ENCODE results near the gene ZDHHC8.

ZDHHC8 gene

DNA sequence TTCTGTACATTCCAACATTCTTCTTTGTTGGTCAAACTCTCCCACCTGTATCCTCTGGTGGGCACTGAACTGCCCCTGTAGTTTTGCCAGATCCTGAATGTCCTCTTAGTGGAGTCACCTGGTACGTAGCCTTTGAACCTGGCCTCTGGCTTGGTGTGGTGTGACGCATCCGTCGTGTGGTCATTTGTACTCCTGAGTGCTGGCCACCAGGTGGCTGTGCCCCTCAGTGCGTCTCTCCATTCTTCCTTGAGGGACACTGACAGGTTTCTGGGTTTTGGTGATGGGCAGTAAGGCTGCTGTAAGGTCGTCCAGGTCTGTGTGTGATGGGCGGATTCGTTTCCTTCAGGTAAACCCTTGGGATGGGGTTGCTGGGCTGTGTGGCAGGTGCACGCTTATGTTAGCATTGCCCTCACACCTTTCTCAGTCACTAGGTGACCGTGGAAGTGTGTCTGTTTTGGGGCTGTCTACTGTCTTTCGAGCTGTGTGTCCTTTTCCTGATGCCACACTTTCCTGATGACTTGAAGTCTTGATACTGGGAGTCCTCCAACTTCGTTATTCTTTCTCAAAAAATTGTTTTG, 29.3 kb upstream of the ZDHHC8 start:
- FAIRE-seq = no peak
- TF ChIP-seq POLR2AphosphoS5 (IDR thresholded peaks at IDR 0.05; ENCODE audit: low read depth, low read length) (no peak), POLR2A (IDR thresholded peaks at IDR 0.05; ENCODE audit: low read depth, low read length) (no peak), TAF1 (IDR thresholded peaks at IDR 0.05; ENCODE audit: borderline replicate concordance, low read depth, low read length) (no peak)
- no peak for DNase-seq (ENCODE audit: insufficient read length)

DNA sequence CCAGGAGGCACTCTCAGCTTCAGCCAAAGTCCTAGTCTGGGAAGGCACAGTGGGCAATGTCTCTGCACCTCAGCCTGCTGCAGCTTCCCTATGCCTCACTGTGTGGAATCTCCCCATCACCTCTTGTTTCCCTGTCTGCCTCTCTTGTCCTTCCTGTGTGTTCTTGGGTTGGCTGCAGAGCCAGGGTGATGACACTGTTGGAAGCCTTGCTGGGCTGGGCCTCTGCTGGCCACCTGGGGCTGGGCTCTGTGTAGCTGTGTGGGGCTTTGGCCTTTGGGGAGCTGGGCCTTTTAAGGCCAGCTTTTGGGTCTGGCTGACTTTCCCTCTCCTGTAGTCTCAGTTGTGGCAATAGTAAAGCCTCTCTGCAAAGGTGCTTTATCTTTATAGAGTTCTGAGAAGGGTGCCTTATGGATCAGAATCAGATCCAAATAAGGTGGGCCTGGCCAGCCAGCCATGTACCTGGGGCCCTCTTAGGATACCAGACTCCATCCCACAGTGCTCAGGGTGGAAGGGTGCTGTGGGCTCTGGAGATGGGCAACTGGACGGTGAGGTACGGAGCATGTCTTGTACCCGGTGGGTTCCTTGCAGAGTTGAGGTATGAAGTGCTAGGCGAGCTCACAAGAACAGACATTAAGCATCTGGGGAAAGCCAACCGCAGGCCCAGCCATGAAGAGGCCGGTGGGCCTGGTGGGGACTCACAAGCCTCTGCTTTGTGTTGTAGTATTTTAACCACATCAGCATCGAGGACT, 26.0 kb upstream of the ZDHHC8 start:
- FAIRE-seq (no peak), DNase-seq (ENCODE audit: insufficient read length) (no peak)
- TF ChIP-seq POLR2A (IDR thresholded peaks at IDR 0.05; ENCODE audit: low read depth, low read length) = no peak
- no peak for TF ChIP-seq POLR2AphosphoS5 (IDR thresholded peaks at IDR 0.05; ENCODE audit: low read depth, low read length)
- no peak for TF ChIP-seq TAF1 (IDR thresholded peaks at IDR 0.05; ENCODE audit: borderline replicate concordance, low read depth, low read length)

DNA sequence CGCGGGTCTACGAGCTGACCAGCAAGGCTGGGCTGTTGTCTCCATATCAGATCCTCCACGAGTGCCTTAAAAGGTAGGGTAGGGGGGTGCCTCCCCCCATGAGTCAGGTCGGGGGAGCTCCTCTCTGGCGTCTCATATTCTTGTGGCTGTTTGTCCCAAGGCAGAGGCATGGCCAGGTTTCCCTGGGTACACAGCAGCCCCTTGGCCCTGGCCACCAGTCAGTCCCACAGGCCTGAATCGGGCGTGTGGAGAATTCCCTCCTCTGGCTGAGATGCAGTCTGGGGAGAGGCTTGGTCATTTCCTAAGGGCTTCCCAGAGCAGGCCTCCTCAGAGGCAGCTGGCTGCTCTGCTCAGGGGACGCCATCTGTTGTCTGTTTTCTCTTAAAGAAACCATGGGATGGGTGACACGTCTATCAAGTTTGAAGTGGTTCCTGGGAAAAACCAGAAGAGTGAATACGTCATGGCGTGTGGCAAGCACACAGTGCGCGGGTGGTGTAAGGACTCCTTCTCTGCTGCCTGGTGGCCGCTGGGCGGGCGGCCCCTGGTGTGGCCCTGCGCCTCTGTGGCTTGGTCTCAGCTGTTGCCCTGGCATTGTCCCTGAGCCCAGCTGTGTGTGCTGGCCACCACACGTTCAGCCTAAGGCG, 25.3 kb upstream of the ZDHHC8 start:
- no peak for TF ChIP-seq TAF1 (IDR thresholded peaks at IDR 0.05; ENCODE audit: borderline replicate concordance, low read depth, low read length)
- no peak for TF ChIP-seq POLR2AphosphoS5 (IDR thresholded peaks at IDR 0.05; ENCODE audit: low read depth, low read length)
- TF ChIP-seq POLR2A (IDR thresholded peaks at IDR 0.05; ENCODE audit: low read depth, low read length) = no peak
- FAIRE-seq = no peak
- DNase-seq (ENCODE audit: insufficient read length) = no peak

DNA sequence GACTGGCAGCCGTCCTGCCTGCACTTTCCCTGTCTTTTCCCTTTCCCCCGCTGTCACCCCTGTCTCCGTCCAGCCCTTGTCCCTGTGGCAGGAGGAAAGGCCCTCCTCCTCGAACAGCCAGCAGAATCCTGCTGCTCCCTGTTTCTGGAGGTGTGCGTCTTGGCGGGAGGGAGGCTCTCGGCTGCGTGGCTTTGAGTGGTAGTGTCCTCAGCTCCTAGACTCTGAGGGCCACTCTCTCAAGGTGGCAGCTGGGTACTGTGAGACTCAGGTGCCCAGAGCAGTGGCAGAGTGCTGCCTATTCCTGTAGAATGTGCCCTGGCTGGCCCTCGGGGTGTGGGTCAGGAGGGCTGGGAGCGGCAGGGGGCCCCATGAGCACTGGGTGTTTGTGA, 24.8 kb upstream of the ZDHHC8 start:
- FAIRE-seq (no peak), DNase-seq (ENCODE audit: insufficient read length) (no peak)
- TF ChIP-seq TAF1 (IDR thresholded peaks at IDR 0.05; ENCODE audit: borderline replicate concordance, low read depth, low read length) (no peak), POLR2AphosphoS5 (IDR thresholded peaks at IDR 0.05; ENCODE audit: low read depth, low read length) (no peak), POLR2A (IDR thresholded peaks at IDR 0.05; ENCODE audit: low read depth, low read length) (no peak)

DNA sequence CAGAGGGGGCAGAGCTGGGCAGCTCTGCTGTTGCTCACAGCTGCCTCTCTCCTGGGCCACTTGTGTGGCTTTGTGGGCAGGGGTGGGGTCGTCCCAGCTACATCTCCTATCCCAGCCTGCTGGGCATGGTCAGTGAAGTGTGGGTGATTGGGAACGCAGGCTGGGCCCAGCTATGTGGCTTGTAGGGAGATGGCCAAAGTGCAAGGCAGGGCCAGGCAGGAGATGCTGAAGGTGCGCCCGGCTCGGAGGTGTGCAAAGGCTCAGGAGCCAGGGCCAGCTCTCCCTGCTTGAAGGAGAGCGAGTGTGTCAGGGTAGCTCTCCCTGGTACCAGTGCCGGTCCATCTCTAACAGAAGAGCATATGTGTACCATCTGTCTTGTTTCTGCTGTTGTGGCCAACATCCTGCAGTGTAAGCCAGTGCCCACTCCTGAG, 24.1 kb upstream of the ZDHHC8 start:
- FAIRE-seq (no peak), DNase-seq (ENCODE audit: insufficient read length) (no peak)
- TF ChIP-seq POLR2A (IDR thresholded peaks at IDR 0.05; ENCODE audit: low read depth, low read length) (no peak), POLR2AphosphoS5 (IDR thresholded peaks at IDR 0.05; ENCODE audit: low read depth, low read length) (no peak), TAF1 (IDR thresholded peaks at IDR 0.05; ENCODE audit: borderline replicate concordance, low read depth, low read length) (no peak)

DNA sequence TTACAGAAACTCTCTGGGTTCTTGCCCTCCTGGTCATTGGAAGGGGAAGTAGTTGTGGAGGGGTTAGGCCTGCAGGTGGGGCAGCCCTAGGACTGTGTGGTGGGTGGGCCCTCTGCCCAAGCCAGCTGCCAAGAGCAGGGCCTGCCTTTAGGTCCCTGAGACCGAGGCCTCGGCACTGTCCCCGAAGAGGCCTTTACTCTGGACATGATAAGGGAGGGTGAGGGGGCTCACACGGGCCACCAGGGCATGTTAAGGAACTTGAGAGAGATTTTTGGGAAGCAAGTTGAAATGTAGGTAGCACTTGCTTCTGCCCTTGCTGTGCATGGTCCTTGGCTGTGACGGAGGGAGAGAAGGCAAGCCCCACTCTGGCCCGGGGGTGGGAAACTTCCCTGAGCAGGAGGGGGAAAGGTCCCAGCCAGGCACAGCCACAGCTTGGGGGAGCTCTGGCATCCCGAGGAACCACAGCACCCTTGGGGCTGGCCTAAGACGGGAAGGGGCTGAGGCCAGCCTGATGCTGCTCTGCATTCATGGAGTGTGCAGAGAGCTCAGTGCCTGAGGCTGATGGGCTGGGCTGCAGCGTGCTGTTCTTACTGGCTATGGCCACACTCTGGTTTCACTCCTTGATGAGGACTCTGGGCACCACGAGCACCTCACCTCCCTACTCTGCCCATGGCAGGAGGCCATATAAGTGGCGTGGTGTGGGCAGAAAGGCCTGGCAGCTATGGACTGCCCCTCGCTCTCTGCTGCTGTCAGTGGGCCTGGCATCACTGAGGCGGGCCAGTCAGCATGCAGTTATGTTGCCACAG, 23.4 kb upstream of the ZDHHC8 start:
- FAIRE-seq (no peak), DNase-seq (ENCODE audit: insufficient read length) (no peak)
- peak; percentile 38; the same call in 1 of the 2 replicates for TF ChIP-seq POLR2AphosphoS5 (IDR thresholded peaks at IDR 0.05; ENCODE audit: low read depth, low read length)
- TF ChIP-seq POLR2A (IDR thresholded peaks at IDR 0.05; ENCODE audit: low read depth, low read length) = no peak

DNA sequence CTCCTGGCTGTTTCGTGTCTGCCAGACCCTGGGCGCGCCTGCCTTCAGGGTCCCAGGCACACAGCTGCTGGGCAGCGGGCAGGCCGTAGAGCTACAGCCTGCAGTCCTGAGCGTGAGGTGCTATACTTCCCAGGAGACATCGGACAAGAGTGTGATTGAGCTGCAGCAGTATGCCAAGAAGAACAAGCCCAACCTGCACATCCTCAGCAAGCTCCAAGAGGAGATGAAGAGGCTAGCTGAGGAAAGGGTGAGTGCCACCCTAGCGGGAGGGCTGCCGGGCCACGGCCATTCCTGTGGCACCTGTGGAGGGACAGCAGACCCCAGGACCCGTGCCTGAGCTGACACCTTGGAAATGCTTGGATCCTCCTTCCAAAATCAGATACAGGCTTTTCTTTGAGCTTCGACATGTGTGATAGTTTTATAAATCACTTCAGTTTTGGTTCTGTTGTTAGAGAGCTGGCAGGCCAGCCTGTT, 22.8 kb upstream of the ZDHHC8 start:
- FAIRE-seq = no peak
- TF ChIP-seq POLR2A (IDR thresholded peaks at IDR 0.05; ENCODE audit: low read depth, low read length) (no peak), POLR2AphosphoS5 (IDR thresholded peaks at IDR 0.05; ENCODE audit: low read depth, low read length) (no peak), TAF1 (IDR thresholded peaks at IDR 0.05; ENCODE audit: borderline replicate concordance, low read depth, low read length) (no peak)
- no peak for DNase-seq (ENCODE audit: insufficient read length)

DNA sequence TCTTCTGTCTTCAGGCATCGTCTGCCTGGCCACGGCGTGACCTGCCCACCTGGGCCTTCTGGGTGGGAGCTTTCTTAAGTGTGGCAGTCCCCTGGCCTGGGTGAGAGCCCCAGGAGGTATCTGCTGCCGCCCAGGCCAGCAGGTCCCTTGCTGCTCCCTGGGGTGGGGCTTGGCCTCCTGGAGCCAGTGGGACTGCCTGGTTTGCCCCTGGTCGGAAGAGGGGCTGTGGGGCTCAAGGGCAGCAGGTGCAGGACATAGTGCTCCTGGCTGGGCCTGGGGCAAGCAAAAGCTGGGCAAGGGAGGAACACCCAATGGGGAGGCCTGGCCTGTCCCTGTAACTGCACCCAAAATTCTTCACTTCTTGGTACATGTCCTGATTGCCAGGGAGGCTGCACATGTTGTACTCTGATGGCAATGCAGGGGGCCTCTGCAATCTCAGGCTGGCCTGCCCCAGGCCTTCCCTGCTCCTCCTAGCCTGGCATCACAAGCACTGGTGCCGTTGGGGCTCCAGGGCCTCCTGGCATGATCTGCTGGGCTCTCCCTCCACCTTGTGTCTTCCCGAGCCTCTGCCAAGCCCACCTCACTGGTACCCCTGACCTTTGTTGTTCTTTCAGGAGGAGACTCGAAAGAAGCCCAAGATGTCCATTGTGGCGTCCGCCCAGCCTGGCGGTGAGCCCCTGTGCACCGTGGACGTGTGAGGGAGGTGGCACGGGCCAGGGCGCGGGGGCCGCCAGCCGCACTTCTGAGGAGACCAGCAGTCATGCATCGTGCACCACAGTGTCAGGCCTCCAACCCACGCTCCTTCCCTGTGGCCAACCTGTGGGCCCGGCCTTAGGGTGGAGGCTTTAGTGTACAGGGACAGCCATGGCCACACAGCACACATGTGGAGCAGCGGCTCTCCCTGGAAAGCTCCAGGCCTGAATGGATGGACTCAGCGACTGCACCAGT, 21.9 kb upstream of the ZDHHC8 start:
- FAIRE-seq = no peak
- no peak for DNase-seq (ENCODE audit: insufficient read length)

DNA sequence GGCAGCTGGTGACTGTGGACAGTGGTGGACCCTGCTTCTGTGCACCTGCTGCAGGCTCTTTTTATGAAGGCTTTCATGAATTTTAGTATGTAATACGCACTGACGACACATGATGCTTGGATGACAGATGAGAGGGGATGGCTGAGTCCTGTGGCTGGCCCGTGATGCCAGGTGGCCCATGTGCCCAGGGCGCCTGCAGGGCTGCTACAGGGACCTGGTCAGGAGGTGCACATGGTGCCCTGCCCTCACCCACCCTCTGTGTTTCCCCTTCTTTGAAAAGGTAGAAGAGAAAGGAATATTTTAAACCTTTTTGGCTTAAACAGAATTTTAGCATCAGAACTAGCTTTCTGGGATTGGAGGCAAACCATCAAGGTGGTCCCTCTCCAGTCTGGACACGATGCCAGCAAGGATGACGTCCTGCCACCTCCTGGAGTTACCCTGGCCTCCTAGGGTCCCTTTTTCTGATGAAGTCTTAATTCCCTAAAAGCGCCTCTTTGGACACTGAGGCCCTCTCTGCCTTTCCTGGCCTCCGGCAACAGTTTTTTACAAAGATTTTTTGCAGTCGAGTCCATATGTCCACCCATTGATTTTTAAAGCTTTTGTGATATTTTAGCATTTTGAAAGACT, 21.1 kb upstream of the ZDHHC8 start:
- no peak for FAIRE-seq
- DNase-seq (ENCODE audit: insufficient read length) = no peak
- TF ChIP-seq TAF1 (IDR thresholded peaks at IDR 0.05; ENCODE audit: borderline replicate concordance, low read depth, low read length) = no peak

More for the DNA sequence above, 21.9 kb upstream of the ZDHHC8 start:
- TF ChIP-seq TAF1 (IDR thresholded peaks at IDR 0.05; ENCODE audit: borderline replicate concordance, low read depth, low read length) (no peak), POLR2AphosphoS5 (IDR thresholded peaks at IDR 0.05; ENCODE audit: low read depth, low read length) (peak; percentile 34), POLR2A (IDR thresholded peaks at IDR 0.05; ENCODE audit: low read depth, low read length) (peak; percentile 37; the same call in 1 of the 2 replicates)

DNA sequence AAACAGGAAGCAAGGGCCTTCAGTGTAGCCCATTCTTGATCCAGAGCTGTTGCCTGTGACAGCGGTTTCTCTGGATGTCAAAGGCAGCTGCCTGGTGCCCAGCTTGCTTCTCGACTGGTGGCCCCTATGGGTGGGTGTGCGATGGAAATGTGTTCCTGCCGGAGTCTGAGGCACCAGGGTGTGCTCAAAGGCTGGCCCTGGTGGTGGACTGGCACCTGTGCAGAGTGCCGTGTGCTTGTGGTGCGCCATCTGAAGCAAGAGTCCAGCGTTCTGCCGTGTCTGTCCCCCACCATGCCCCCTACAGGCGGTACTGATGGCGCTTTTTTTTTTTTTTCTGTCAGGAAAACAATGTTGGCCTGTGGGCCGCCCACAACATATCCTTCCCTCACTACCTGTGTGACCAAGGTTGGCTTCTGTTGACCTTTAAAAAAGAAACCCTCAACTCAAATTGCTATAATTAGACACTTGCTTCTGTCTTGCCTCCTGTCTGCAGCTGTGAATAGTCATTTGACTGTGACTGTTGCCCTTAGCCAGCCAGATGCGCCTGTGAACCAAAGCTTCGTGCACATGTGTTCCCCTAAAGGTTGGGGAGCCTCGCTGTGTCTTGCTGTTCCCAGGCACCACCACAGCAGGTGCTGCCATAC, 20.4 kb upstream of the ZDHHC8 start:
- TF ChIP-seq POLR2AphosphoS5 (IDR thresholded peaks at IDR 0.05; ENCODE audit: low read depth, low read length) (peak; percentile 88), TAF1 (IDR thresholded peaks at IDR 0.05; ENCODE audit: borderline replicate concordance, low read depth, low read length) (no peak), POLR2A (IDR thresholded peaks at IDR 0.05; ENCODE audit: low read depth, low read length) (peak; percentile 49; the same call in 1 of the 2 replicates)
- DNase-seq (ENCODE audit: insufficient read length) (peak; percentile 58), FAIRE-seq (no peak)
